K562 (cell line): Measurements from ENCODE around the gene GTPBP2. TPM values are rescaled to one million over a fixed set of nuclear protein-coding genes. Genes with fewer than 3 reads are reported as not detected.
A peak's percentile ranks its signal among the peaks of the same experiment; 100 is the strongest.

Source experiments
- BRD4 ChIP-seq: fragments of 200-600 bp; sonication (generic); IDR thresholded peaks from 2 replicates; pipeline ENCODE4 v1.6.1; 2017; ENCODE audit warnings: inconsistent platforms
- CHD1 ChIP-seq: fragments of 200-600 bp; sonication (generic); IDR thresholded peaks from one replicate; pipeline ENCODE4 v1.6.1; 2012; ENCODE audit warnings: mild to moderate bottlenecking, moderate library complexity, low read length, inconsistent platforms
- DDX20 ChIP-seq: fragments of 450-650 bp; IDR thresholded peaks from 2 replicates; pipeline ENCODE4 v1.6.1; 2016; ENCODE audit warnings: missing genetic modification characterization, low read depth, mild to moderate bottlenecking, missing compliant biosample characterization, moderate library complexity
- EP400 ChIP-seq: fragments of 450-650 bp; IDR thresholded peaks from 2 replicates; pipeline ENCODE4 v1.6.1; 2017; ENCODE audit warnings: antibody characterized with exemption, mild to moderate bottlenecking, moderate library complexity
- ESRRA ChIP-seq: fragments of 450-650 bp; IDR thresholded peaks from 2 replicates; pipeline ENCODE4 v1.6.1; 2014; ENCODE audit warnings: low read depth, mild to moderate bottlenecking, moderate library complexity, borderline replicate concordance
- FOXA3 ChIP-seq, 2 experiments: fragments of 450-650 bp in 1 of 2; sonication (generic) in 1 of 2; formaldehyde crosslinking; IDR thresholded peaks in 1 of 2; conservative IDR thresholded peaks in 1 of 2; 2 replicates each; pipeline versions ENCODE4 v1.4.0 to v1.8.0; 2020 to 2022; ENCODE audit warnings: mild to moderate bottlenecking in 2 of 2, missing genetic modification reagents in 1 of 2
- FOXJ3 ChIP-seq: sonication (generic); formaldehyde crosslinking; IDR thresholded peaks from 2 replicates; pipeline ENCODE4 v1.4.0; 2020; ENCODE audit warnings: mild to moderate bottlenecking, missing genetic modification reagents
- HLTF ChIP-seq: fragments of 450-650 bp; IDR thresholded peaks from 2 replicates; pipeline ENCODE4 v1.6.1; 2016
- HNRNPL ChIP-seq: fragments of 200-400 bp; formaldehyde crosslinking; IDR thresholded peaks from 2 replicates; pipeline ENCODE4 v1.6.1; 2017; ENCODE audit warnings: low read depth, mild to moderate bottlenecking, low read length
- JUN ChIP-seq, 2 experiments: sonication (generic) in 1 of 2; formaldehyde crosslinking in 1 of 2; IDR thresholded peaks; 2 replicates each; pipeline versions ENCODE4 v1.6.1 to v1.8.0; 2012 to 2022; ENCODE audit warnings: borderline replicate concordance in 2 of 2, mild to moderate bottlenecking in 2 of 2, improper control_type of control experiment in 1 of 2, low read depth in 1 of 2, low read length in 1 of 2, missing genetic modification reagents in 1 of 2
- KAT7 ChIP-seq: sonication (generic); formaldehyde crosslinking; IDR thresholded peaks from 2 replicates; pipeline ENCODE4 v1.8.0; 2022; ENCODE audit warnings: missing genetic modification reagents, mild to moderate bottlenecking, borderline replicate concordance
- MTA2 ChIP-seq: fragments of 450-650 bp; IDR thresholded peaks from 2 replicates; pipeline ENCODE4 v1.6.1; 2016; ENCODE audit warnings: low read depth
- MYBL2 ChIP-seq, 2 experiments: fragments of 450-650 bp in 1 of 2; sonication (generic) in 1 of 2; formaldehyde crosslinking in 1 of 2; IDR thresholded peaks; 2 replicates each; pipeline versions ENCODE4 v1.6.1 to v1.8.1; 2017 to 2022; ENCODE audit warnings: borderline replicate concordance in 1 of 2, inconsistent platforms in 1 of 2, low read depth in 1 of 2, mild to moderate bottlenecking in 1 of 2, missing genetic modification reagents in 1 of 2, moderate library complexity in 1 of 2
- NBN ChIP-seq: fragments of 450-650 bp; IDR thresholded peaks from 2 replicates; pipeline ENCODE4 v1.6.1; 2016; ENCODE audit warnings: low read depth, mild to moderate bottlenecking
- TARDBP ChIP-seq: fragments of 450-650 bp; IDR thresholded peaks from 2 replicates; pipeline ENCODE4 v1.6.1; 2016
- ZBTB1 ChIP-seq: sonication (generic); formaldehyde crosslinking; IDR thresholded peaks from 2 replicates; pipeline ENCODE4 v1.8.1; 2023; ENCODE audit warnings: missing genetic modification reagents, low read depth, mild to moderate bottlenecking, borderline replicate concordance
- ZKSCAN8 ChIP-seq: fragments of 200-800 bp; sonication (Bioruptor generic); IDR thresholded peaks from 2 replicates; pipeline ENCODE4 v1.6.1; 2016; ENCODE audit warnings: missing genetic modification characterization, missing compliant biosample characterization
- ZNF274 ChIP-seq: IDR thresholded peaks from 2 replicates; pipeline ENCODE4 v1.6.1; 2011; ENCODE audit warnings: low read depth, mild to moderate bottlenecking, low read length, moderate library complexity, borderline replicate concordance
- ZNF764 ChIP-seq: fragments of 250-450 bp; sonication (Bioruptor Pico); IDR thresholded peaks from 2 replicates; pipeline ENCODE4 v1.4.0; 2020; ENCODE audit warnings: low read depth, mild to moderate bottlenecking, moderate library complexity
- polyA plus RNA-seq, 8 experiments: library from polyadenylated mRNA; depleted of rRNA in 4 of 8; stranded (reverse) in 5 of 8; unstranded in 3 of 8; fragments of >200 nt; fragmentation: Nextera tagmentation in 2 of 8; fragmentation: Illumina TruSeq in 1 of 8; extraction: Ambion mirVana in 2 of 8; extraction: Trizol in 1 of 8; gene quantifications; 2 replicates each; pipeline versions ENCODE4 v1.2.1 to v1.2.3, GENCODE V29; 2011 to 2014; ENCODE audit warnings: inconsistent platforms in 1 of 8, missing spikeins in 1 of 8
- total RNA-seq, 7 experiments: library from RNA; depleted of rRNA in 6 of 7; stranded (reverse); fragments of >200 nt in 6 of 7; fragmentation: Illumina TruSeq in 2 of 7; extraction: Trizol in 2 of 7; gene quantifications; 2 replicates each; pipeline versions ENCODE4 v1.2.1 to v1.2.3, GENCODE V29; 2011 to 2021; ENCODE audit warnings: low replicate concordance in 1 of 7
- TF ChIP-seq, protein P1 (sequence below), 2 experiments: IDR thresholded peaks; 2 replicates each; pipeline ENCODE4 v1.6.1; 2012; ENCODE audit warnings: improper control_type of control experiment in 2 of 2, low read depth in 2 of 2, low read length in 2 of 2, borderline replicate concordance in 1 of 2
- TF ChIP-seq, protein P2 (sequence below): fragments of 250-450 bp; sonication (Bioruptor Pico); IDR thresholded peaks from 2 replicates; pipeline ENCODE4 v1.5.0; 2020; ENCODE audit warnings: mild to moderate bottlenecking, borderline replicate concordance
- TF ChIP-seq, protein P3 (sequence below): sonication (generic); formaldehyde crosslinking; IDR thresholded peaks from 2 replicates; pipeline ENCODE4 v1.9.0; 2022; ENCODE audit warnings: mild to moderate bottlenecking, missing genetic modification reagents

The GTPBP2 gene
- total and polyA plus RNA-seq, 9 of the 15 experiments (the other 6 are each of a cell fraction or from before 2014, with no cell fraction given): 48.4 to 196 (median 111) TPM

DNA sequence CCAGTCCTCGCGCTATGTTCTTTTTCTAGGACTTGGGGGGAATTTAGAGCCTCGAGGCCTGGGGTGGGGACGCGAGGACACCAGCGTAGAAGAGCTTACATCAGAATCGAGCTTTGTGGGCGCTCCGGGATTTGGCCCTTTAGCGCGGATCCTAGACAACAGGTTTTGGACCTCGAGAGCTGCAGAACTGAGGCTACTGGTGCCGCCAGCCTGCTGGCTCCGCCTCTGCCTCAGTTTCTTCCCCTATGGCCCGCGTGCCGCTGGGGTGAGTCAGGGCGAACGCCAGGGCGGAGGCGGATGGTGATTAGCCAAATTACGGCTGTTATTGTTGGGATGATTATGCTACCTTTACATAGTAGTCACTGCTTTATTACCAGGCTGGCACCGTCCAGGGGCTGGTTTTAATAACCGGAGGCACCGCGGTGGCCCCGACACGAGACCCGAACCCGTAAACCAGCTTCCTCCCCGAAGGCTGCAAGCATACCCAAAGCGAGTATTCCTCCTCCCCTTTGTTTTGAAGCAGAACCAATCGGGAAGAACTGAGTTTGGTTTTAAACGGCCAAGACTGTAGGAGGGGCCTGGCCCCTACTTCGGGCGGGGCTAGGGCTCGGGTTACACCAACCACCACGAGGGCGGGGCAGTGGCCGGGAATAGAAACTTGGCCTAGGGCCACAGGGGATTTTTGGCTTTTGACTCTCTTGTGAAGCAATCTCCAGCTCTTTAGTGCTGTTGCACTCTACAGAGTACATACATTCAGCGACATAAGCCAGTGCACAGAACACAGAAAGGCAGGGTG is 639 bp upstream of the GTPBP2 start (continued):
- TF ChIP-seq, protein P1, sequence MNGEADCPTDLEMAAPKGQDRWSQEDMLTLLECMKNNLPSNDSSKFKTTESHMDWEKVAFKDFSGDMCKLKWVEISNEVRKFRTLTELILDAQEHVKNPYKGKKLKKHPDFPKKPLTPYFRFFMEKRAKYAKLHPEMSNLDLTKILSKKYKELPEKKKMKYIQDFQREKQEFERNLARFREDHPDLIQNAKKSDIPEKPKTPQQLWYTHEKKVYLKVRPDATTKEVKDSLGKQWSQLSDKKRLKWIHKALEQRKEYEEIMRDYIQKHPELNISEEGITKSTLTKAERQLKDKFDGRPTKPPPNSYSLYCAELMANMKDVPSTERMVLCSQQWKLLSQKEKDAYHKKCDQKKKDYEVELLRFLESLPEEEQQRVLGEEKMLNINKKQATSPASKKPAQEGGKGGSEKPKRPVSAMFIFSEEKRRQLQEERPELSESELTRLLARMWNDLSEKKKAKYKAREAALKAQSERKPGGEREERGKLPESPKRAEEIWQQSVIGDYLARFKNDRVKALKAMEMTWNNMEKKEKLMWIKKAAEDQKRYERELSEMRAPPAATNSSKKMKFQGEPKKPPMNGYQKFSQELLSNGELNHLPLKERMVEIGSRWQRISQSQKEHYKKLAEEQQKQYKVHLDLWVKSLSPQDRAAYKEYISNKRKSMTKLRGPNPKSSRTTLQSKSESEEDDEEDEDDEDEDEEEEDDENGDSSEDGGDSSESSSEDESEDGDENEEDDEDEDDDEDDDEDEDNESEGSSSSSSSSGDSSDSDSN (IDR thresholded peaks at IDR 0.05; ENCODE audit: borderline replicate concordance in 1 of 2, low read depth in 2 of 2, low read length in 2 of 2): 0 out of 4 replicates have a peak, but pooled peaks of 1 of the 2 experiments have one; percentile 63
- TF ChIP-seq ZBTB1 (CRISPR knock-in tag) (no peak; the same call in none of the 2 replicates), HNRNPL (no peak), DDX20 (tag) (no peak), NBN (peak; percentile 81; the same call in 1 of the 2 replicates), BRD4 (peak; percentile 100), FOXJ3 (CRISPR knock-in tag) (no peak), MYBL2 (IDR thresholded peaks at IDR 0.05; ENCODE audit: low read depth) (peak; percentile 96), MYBL2 (CRISPR knock-in tag; IDR thresholded peaks at IDR 0.05; ENCODE audit: borderline replicate concordance) (no peak), ZNF764 (CRISPR knock-in tag) (no peak), MTA2 (0 out of 2 replicates have a peak, but pooled peaks have one; percentile 10), ZKSCAN8 (no peak; the same call in 1 of the 2 replicates), HLTF (no peak), TARDBP (peak; percentile 80; the same call in 1 of the 2 replicates), ZNF274 (no peak), ESRRA (peak; percentile 58; the same call in 1 of the 2 replicates), JUN (IDR thresholded peaks at IDR 0.05; ENCODE audit: borderline replicate concordance, low read depth, low read length) (peak; percentile 56; the same call in 1 of the 2 replicates), JUN (CRISPR knock-in tag; IDR thresholded peaks at IDR 0.05; ENCODE audit: borderline replicate concordance) (0 out of 2 replicates have a peak, but pooled peaks have one; percentile 16), EP400 (no peak), FOXA3 (CRISPR knock-in tag; conservative IDR thresholded peaks at IDR 0.05 in 1 of 2, IDR thresholded peaks at IDR 0.05 in 1 of 2) (no peak), KAT7 (CRISPR knock-in tag) (no peak), CHD1 (peak; percentile 99)
- TF ChIP-seq, protein P2, sequence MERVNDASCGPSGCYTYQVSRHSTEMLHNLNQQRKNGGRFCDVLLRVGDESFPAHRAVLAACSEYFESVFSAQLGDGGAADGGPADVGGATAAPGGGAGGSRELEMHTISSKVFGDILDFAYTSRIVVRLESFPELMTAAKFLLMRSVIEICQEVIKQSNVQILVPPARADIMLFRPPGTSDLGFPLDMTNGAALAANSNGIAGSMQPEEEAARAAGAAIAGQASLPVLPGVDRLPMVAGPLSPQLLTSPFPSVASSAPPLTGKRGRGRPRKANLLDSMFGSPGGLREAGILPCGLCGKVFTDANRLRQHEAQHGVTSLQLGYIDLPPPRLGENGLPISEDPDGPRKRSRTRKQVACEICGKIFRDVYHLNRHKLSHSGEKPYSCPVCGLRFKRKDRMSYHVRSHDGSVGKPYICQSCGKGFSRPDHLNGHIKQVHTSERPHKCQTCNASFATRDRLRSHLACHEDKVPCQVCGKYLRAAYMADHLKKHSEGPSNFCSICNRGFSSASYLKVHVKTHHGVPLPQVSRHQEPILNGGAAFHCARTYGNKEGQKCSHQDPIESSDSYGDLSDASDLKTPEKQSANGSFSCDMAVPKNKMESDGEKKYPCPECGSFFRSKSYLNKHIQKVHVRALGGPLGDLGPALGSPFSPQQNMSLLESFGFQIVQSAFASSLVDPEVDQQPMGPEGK (CRISPR knock-in tag): 0 out of 2 replicates have a peak, but pooled peaks have one; percentile 37
- TF ChIP-seq, protein P3, sequence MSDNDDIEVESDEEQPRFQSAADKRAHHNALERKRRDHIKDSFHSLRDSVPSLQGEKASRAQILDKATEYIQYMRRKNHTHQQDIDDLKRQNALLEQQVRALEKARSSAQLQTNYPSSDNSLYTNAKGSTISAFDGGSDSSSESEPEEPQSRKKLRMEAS (CRISPR knock-in tag): 0 out of 2 replicates have a peak, but pooled peaks have one; percentile 25
